ENCODE results near the gene PPFIA1.
"Not testable (repeated sequence)": the region's sequence is repeated elsewhere in the genome, so short reads cannot be mapped to it uniquely, and the experiment has no call there.

- TF ChIP-seq CTCF (IDR thresholded peaks at IDR 0.05; ENCODE audit: insufficient read depth, low read length, poor library complexity, severe bottlenecking); EZH2phosphoT487 (conservative IDR thresholded peaks at IDR 0.05; ENCODE audit: low read length): not testable (repeated sequence)
Measured at GRCh38 chr11:70259077-70259476, 11.4 kb upstream of the PPFIA1 start.
